HCT116 (cell line): ENCODE results near the gene DENND4C.

Source experiments
- EGR1 ChIP-seq: IDR thresholded peaks from 2 replicates; pipeline ENCODE4 v1.6.1; 2012; ENCODE audit warnings: low read depth
- EZH2 ChIP-seq: fragments of 200-600 bp; sonication (generic); IDR thresholded peaks from 2 replicates; pipeline ENCODE4 v1.6.1; 2017; ENCODE audit warnings: antibody characterized with exemption, mixed run types
- POLR2A ChIP-seq: IDR thresholded peaks from 2 replicates; pipeline ENCODE4 v1.7.0; 2011; ENCODE audit warnings: borderline replicate concordance; ENCODE audit not compliant: insufficient read depth, insufficient read length; ENCODE audit errors: extremely low read depth
- POLR2AphosphoS5 ChIP-seq: IDR thresholded peaks from 2 replicates; pipeline ENCODE4 v1.6.1; 2011; ENCODE audit warnings: mild to moderate bottlenecking, low read depth, low read length, moderate library complexity
- ZNF274 ChIP-seq: fragments of 200-500 bp; sonication (Bioruptor generic); IDR thresholded peaks from 2 replicates; pipeline ENCODE4 v1.6.1; 2014; ENCODE audit warnings: mild to moderate bottlenecking, low read depth, low read length, inconsistent platforms
- TF ChIP-seq, protein P1 (sequence below), 3 experiments: fragments of 200-600 bp in 1 of 3; sonication (generic) in 1 of 3; IDR thresholded peaks in 2 of 3; conservative IDR thresholded peaks in 1 of 3; 2 replicates each; pipeline ENCODE4 v1.5.1; 2012 to 2017; ENCODE audit warnings: low read depth in 2 of 3, low read length in 2 of 3, antibody characterized with exemption in 1 of 3, borderline replicate concordance in 1 of 3, control low read depth in 1 of 3, mild to moderate bottlenecking in 1 of 3, mixed read lengths in 1 of 3, mixed run types in 1 of 3, moderate library complexity in 1 of 3; ENCODE audit not compliant: insufficient read depth in 1 of 3
- TF ChIP-seq, protein P2 (sequence below): IDR thresholded peaks from 2 replicates; pipeline ENCODE4 v1.6.1; 2012
- TF ChIP-seq, protein P3 (sequence below): IDR thresholded peaks from 2 replicates; pipeline ENCODE4 v1.6.1; 2011; ENCODE audit warnings: mild to moderate bottlenecking, low read length, moderate library complexity; ENCODE audit not compliant: insufficient replicate concordance; ENCODE audit errors: extremely low read depth

DNA sequence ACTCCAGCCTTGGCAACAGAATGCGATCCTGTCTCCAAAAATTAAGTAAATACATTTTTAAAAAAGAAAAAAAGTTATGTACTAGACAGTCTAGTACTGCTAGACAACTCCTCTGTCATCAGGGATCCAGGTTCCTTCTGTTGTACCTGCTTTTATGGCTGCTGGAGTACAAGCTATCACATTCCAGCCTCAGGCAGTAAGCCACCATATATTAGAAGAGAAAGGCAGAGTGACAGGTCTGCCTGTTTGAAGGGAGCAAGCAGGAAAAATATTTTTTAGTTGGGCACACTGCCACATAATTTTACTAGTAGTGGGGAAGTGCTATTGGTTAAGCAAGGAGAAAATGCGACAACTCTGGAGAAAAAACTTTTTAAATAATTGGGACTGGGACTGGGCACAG, 138.6 kb downstream of the DENND4C start:
- TF ChIP-seq, protein P1, sequence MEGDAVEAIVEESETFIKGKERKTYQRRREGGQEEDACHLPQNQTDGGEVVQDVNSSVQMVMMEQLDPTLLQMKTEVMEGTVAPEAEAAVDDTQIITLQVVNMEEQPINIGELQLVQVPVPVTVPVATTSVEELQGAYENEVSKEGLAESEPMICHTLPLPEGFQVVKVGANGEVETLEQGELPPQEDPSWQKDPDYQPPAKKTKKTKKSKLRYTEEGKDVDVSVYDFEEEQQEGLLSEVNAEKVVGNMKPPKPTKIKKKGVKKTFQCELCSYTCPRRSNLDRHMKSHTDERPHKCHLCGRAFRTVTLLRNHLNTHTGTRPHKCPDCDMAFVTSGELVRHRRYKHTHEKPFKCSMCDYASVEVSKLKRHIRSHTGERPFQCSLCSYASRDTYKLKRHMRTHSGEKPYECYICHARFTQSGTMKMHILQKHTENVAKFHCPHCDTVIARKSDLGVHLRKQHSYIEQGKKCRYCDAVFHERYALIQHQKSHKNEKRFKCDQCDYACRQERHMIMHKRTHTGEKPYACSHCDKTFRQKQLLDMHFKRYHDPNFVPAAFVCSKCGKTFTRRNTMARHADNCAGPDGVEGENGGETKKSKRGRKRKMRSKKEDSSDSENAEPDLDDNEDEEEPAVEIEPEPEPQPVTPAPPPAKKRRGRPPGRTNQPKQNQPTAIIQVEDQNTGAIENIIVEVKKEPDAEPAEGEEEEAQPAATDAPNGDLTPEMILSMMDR (IDR thresholded peaks at IDR 0.05 in 2 of 3, conservative IDR thresholded peaks at IDR 0.05 in 1 of 3; ENCODE audit: borderline replicate concordance in 1 of 3, insufficient read depth in 1 of 3, low read depth in 2 of 3, low read length in 2 of 3), result no peak
- TF ChIP-seq EGR1 (no peak), ZNF274 (no peak), POLR2AphosphoS5 (no peak), POLR2A (no peak), EZH2 (no peak)
- TF ChIP-seq, protein P2, sequence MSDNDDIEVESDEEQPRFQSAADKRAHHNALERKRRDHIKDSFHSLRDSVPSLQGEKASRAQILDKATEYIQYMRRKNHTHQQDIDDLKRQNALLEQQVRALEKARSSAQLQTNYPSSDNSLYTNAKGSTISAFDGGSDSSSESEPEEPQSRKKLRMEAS, result no peak
- TF ChIP-seq, protein P3, sequence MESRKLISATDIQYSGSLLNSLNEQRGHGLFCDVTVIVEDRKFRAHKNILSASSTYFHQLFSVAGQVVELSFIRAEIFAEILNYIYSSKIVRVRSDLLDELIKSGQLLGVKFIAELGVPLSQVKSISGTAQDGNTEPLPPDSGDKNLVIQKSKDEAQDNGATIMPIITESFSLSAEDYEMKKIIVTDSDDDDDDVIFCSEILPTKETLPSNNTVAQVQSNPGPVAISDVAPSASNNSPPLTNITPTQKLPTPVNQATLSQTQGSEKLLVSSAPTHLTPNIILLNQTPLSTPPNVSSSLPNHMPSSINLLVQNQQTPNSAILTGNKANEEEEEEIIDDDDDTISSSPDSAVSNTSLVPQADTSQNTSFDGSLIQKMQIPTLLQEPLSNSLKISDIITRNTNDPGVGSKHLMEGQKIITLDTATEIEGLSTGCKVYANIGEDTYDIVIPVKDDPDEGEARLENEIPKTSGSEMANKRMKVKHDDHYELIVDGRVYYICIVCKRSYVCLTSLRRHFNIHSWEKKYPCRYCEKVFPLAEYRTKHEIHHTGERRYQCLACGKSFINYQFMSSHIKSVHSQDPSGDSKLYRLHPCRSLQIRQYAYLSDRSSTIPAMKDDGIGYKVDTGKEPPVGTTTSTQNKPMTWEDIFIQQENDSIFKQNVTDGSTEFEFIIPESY, result no peak
